NCI-H146 (cell line): ENCODE results near the gene MAP4K1.
A peak's percentile ranks its signal among the peaks of the same experiment; 100 is the strongest.
"Not testable (repeated sequence)": the region's sequence is repeated elsewhere in the genome, so short reads cannot be mapped to it uniquely, and the experiment has no call there.

Source experiments
- DNase-seq: peaks from one replicate; lab custom pipeline; 2025; lab: John Stamatoyannopoulos, UW

The MAP4K1 gene

GRCh38 chr19:38569368-38569983 lies 48.3 kb downstream of the MAP4K1 start:
- DNase-seq: peak; percentile 29

GRCh38 chr19:38565691-38566105 lies 52.1 kb downstream of the MAP4K1 start:
- DNase-seq: no peak

- peak; percentile 30 for DNase-seq
Observed at GRCh38 chr19:38564981-38565690, 52.6 kb downstream of the MAP4K1 start.

GRCh38 chr19:38563475-38563874 lies 54.3 kb downstream of the MAP4K1 start:
- DNase-seq: no peak

- no peak for DNase-seq
Observed at GRCh38 chr19:38562096-38562495, 55.7 kb downstream of the MAP4K1 start.

- no peak for DNase-seq
Observed at GRCh38 chr19:38561658-38562057, 56.1 kb downstream of the MAP4K1 start.

GRCh38 chr19:38561053-38561606 lies 56.6 kb downstream of the MAP4K1 start:
- no peak for DNase-seq

GRCh38 chr19:38559428-38560401 lies 58.0 kb downstream of the MAP4K1 start:
- DNase-seq: no peak

GRCh38 chr19:38558933-38559332 lies 58.8 kb downstream of the MAP4K1 start:
- not testable (repeated sequence) for DNase-seq

- DNase-seq: no peak
Observed at GRCh38 chr19:38557205-38557799, 60.5 kb downstream of the MAP4K1 start.

GRCh38 chr19:38556521-38557174 lies 61.1 kb downstream of the MAP4K1 start:
- no peak for DNase-seq

- no peak for DNase-seq
Observed at GRCh38 chr19:38555200-38555599, 62.6 kb downstream of the MAP4K1 start.

GRCh38 chr19:38554676-38555141 lies 63.0 kb downstream of the MAP4K1 start:
- DNase-seq: no peak

- DNase-seq: not testable (repeated sequence)
Observed at GRCh38 chr19:38553239-38553638, 64.5 kb downstream of the MAP4K1 start.

- no peak for DNase-seq
Observed at GRCh38 chr19:38551450-38551813, 66.3 kb downstream of the MAP4K1 start.

GRCh38 chr19:38550376-38550775 lies 67.4 kb downstream of the MAP4K1 start:
- no peak for DNase-seq

GRCh38 chr19:38549942-38550341 lies 67.8 kb downstream of the MAP4K1 start:
- no peak for DNase-seq

- no peak for DNase-seq
Observed at GRCh38 chr19:38549061-38549460, 68.7 kb downstream of the MAP4K1 start.

- no peak for DNase-seq
Observed at GRCh38 chr19:38547421-38547820, 70.3 kb downstream of the MAP4K1 start.

GRCh38 chr19:38545596-38545995 lies 72.2 kb downstream of the MAP4K1 start:
- no peak for DNase-seq
